Mucosa of descending colon (tissue), 3 donors: ENCODE data around the gene SGCG. TPM values are rescaled to one million over a fixed set of nuclear protein-coding genes. Genes with fewer than 3 reads are reported as not detected.

Experiments
- ATAC-seq: fragments of 200-7000 bp; cut with Tn5 transposase; one replicate; pipeline ENCODE4 v1.9.1; 2020; ENCODE audit warnings: mild to moderate bottlenecking, moderate library complexity
- DNase-seq, 3 donors: peaks; one replicate each; pipeline ENCODE4 v3.0.0-alpha.2; 2020
- H3K36me3 ChIP-seq: fragments of 200-600 bp; one replicate; pipeline ENCODE4 v1.8.0; 2021; ENCODE audit warnings: low read depth, mild to moderate bottlenecking
- H3K4me1 ChIP-seq: fragments of 200-600 bp; one replicate; pipeline ENCODE4 v1.8.0; 2021; ENCODE audit warnings: low read depth, mild to moderate bottlenecking
- H3K4me3 ChIP-seq: fragments of 200-600 bp; one replicate; pipeline ENCODE4 v1.8.0; 2021; ENCODE audit warnings: mild to moderate bottlenecking
- H3K9me3 ChIP-seq: fragments of 200-600 bp; one replicate; pipeline ENCODE4 v1.8.0; 2021; ENCODE audit warnings: mild to moderate bottlenecking
- CTCF ChIP-seq: fragments of 200-600 bp; IDR thresholded peaks from one replicate; pipeline ENCODE4 v1.8.0; 2022; ENCODE audit warnings: antibody characterized with exemption, mild to moderate bottlenecking
- intact Hi-C, 2 donors: fragments of 100-400 bp; cut with DNase I in 1 of 2; cut with micrococcal nuclease in 1 of 2; formaldehyde crosslinking; loops; one replicate each; pipeline versions ENCODE4 v1.11.0 to v1.11.1; 2022; cut with DNase I, micrococcal nuclease
- total RNA-seq, 3 donors: library from RNA; stranded (reverse); fragmentation: NEBNext Ultra II Directional in 2 of 3; extraction: Animal tissue kit (Norgen Biotek cat#: 25700) in 2 of 3; gene quantifications; one replicate each; pipeline versions ENCODE4 v1.2.1 to v1.2.4, GENCODE V29; 2021 to 2023
- donor health status: DM: no; HTN: no; CAD: no; lungs with moderate emphysema.
- donor health status: DM: no; HTN: no; CAD: no.
- donor health status: DM: no; HTN: yes; CAD: no.

Gene SGCG
- total RNA-seq, 3 donors from 2014 or later = 0.41 to 0.66 TPM; not detected in 1

- intact Hi-C loops = no loop called here
- TF ChIP-seq CTCF = no peak
- no peak for ATAC-seq
- Histone ChIP-seq H3K9me3 (peaks cover 37% of the 10 kb centered on the region), H3K4me3 (no peak overlapping the region), H3K36me3 (no peaks in the 10 kb centered on the region), H3K4me1 (no peaks in the 10 kb centered on the region)
- DNase-seq = no peak
Observed at GRCh38 chr13:23330356-23330755, 149.6 kb downstream of the SGCG start.

GRCh38 chr13:23339225-23339624, 158.4 kb downstream of the SGCG start:
- no peaks in the 10 kb centered on the region for H3K4me1 ChIP-seq
- H3K4me3 ChIP-seq = no peak overlapping the region
- H3K9me3 ChIP-seq = peaks cover 24% of the 10 kb centered on the region
- intact Hi-C loops = no loop called here
- no peak for TF ChIP-seq CTCF
- no peaks in the 10 kb centered on the region for H3K36me3 ChIP-seq
- ATAC-seq = no peak
- DNase-seq = no peak

- no peak for TF ChIP-seq CTCF
- intact Hi-C loops = no loop called here
- no peak for ATAC-seq
Observed at GRCh38 chr13:23344931-23345595, 164.3 kb downstream of the SGCG start.

GRCh38 chr13:23347601-23348000, 166.8 kb downstream of the SGCG start:
- TF ChIP-seq CTCF = no peak
- ATAC-seq (no peak), DNase-seq (no peak)
- Histone ChIP-seq H3K4me3 (no peak overlapping the region), H3K9me3 (no peaks in the 10 kb centered on the region), H3K4me1 (no peaks in the 10 kb centered on the region), H3K36me3 (no peaks in the 10 kb centered on the region)
- intact Hi-C loops = no loop called here

More at GRCh38 chr13:23344931-23345595, 164.3 kb downstream of the SGCG start:
- Histone ChIP-seq H3K4me1 (no peaks in the 10 kb centered on the region), H3K36me3 (no peaks in the 10 kb centered on the region), H3K4me3 (no peak overlapping the region), H3K9me3 (no peaks in the 10 kb centered on the region)
- DNase-seq = no peak

GRCh38 chr13:23348262-23349127, 167.7 kb downstream of the SGCG start:
- ATAC-seq (no peak), DNase-seq (no peak)
- H3K9me3 ChIP-seq = no peaks in the 10 kb centered on the region
- no peaks in the 10 kb centered on the region for H3K36me3 ChIP-seq
- TF ChIP-seq CTCF = no peak
- intact Hi-C loops = no loop called here
- H3K4me1 ChIP-seq = no peaks in the 10 kb centered on the region
- H3K4me3 ChIP-seq = no peak overlapping the region
